ENCODE results near the gene OR56A1.

Gene OR56A1

GRCh38 chr11:5986885-5987284, 43.7 kb downstream of the OR56A1 start, which contains the start of gene OR52L1:
OR52L1 (minus strand) TSS chr11:5986985; CDS start chr11:5986930, 55 bp downstream.
- no peak for DNase-seq

DNA sequence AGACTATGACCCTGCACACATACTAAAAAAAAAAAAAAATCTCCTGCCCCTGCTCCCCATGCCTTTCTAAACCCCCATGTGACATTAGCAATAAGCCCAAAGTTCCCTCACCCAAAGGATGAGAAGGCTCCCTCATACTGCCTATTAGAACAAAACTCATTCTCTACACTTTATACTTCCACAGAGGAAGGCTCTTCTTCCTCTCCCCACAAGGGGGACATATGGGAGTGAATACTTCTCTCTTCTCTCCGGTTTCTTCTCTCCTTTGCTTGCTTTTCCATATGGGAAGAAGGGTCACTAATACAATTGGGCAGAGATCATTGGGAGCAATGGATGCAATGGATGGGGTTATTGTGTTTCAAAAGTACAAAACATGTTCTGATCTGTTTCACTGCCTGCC, 47.1 kb downstream of the OR56A1 start:
- DNase-seq: no peak

DNA sequence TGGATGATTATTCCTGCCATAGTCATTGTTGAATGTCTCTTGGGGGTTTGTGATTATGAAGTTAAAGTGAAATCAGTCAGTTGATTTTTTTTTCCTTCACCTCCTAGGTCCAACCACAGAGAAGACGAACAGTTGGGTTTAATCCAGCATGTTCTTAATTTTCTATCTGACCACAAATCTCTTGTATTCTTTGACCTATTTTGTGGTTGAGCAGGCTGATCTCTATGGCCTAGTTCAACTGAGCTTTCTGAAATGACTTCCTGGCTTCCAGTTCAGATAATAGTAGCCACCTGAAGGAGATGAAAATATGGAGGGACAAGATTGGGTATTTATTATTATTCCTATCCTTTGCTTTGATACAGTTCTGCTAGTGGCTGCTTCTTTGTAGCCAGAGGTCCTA, 57.0 kb downstream of the OR56A1 start:
- DNase-seq: no peak

All from activated CD4-positive, alpha-beta T cell treated with anti-CD3 and anti-CD28 coated beads for 48 hours (primary cell).